Subcutaneous adipose tissue (tissue), 4 donors: ENCODE data around the gene RBBP4. TPM values are rescaled to one million over a fixed set of nuclear protein-coding genes. Genes with fewer than 3 reads are reported as not detected.

Source experiments
- CTCF ChIP-seq: fragments of 450-650 bp; IDR thresholded peaks from one replicate; pipeline ENCODE4 v1.5.1; 2016; ENCODE audit warnings: low read depth, mild to moderate bottlenecking, control low read depth, antibody characterized with exemption, moderate library complexity
- total RNA-seq, 4 donors: library from RNA; depleted of rRNA; stranded (reverse); fragments of >200 nt; gene quantifications; one replicate each; pipeline ENCODE4 v1.1.0, GENCODE V29; 2016

Gene RBBP4
- total RNA-seq, 4 donors from 2014 or later = 91.9 to 112 (median 100) TPM

- no peak for TF ChIP-seq CTCF
Measured at GRCh38 chr1:32702599-32703478, 51.8 kb downstream of the RBBP4 start, which contains the start of gene SYNC. TSS of gene SYNC (minus strand) at chr1:32702770. CDS start at chr1:32702660, 110 bp downstream.

- TF ChIP-seq CTCF = no peak
Measured at GRCh38 chr1:32703479-32704291, 52.7 kb downstream of the RBBP4 start.

GRCh38 chr1:32705516-32705915 lies 54.5 kb downstream of the RBBP4 start:
- no peak for TF ChIP-seq CTCF

- TF ChIP-seq CTCF = no peak
Measured at GRCh38 chr1:32706491-32706890, 55.5 kb downstream of the RBBP4 start.

- TF ChIP-seq CTCF = no peak
Measured at GRCh38 chr1:32709075-32709474, 58.1 kb downstream of the RBBP4 start.

GRCh38 chr1:32709476-32709875 lies 58.5 kb downstream of the RBBP4 start:
- TF ChIP-seq CTCF = no peak

GRCh38 chr1:32713081-32713480 lies 62.1 kb downstream of the RBBP4 start:
- no peak for TF ChIP-seq CTCF
